ENCODE data around the gene SLC30A3.

GRCh38 chr2:27303093-27304025, 40.5 kb upstream of the SLC30A3 start:
- no peak for TF ChIP-seq FOXP2 (optimal IDR thresholded peaks at IDR 0.05; ENCODE audit: control extremely low read depth, extremely low read length, insufficient read depth)
- TF ChIP-seq EZH2 (IDR thresholded peaks at IDR 0.05) = no peak
